Endothelial cell of umbilical vein (primary cell): ENCODE measurements around the gene POGZ.

ENCODE experiments used
- EZH2 ChIP-seq: IDR thresholded peaks from 2 replicates; pipeline ENCODE4 v1.6.1; 2012; ENCODE audit warnings: borderline replicate concordance, low read depth, mild to moderate bottlenecking, moderate library complexity, low read length, inconsistent platforms; ENCODE audit not compliant: severe bottlenecking
- FOS ChIP-seq: IDR thresholded peaks from 2 replicates; pipeline ENCODE4 v1.6.1; 2011; ENCODE audit warnings: mild to moderate bottlenecking, low read length, moderate library complexity, borderline replicate concordance; ENCODE audit not compliant: insufficient read depth
- GATA2 ChIP-seq: IDR thresholded peaks from 2 replicates; pipeline ENCODE4 v1.7.0; 2011; ENCODE audit warnings: low read depth, mild to moderate bottlenecking, moderate library complexity, mixed read lengths, low read length; ENCODE audit not compliant: insufficient read length, insufficient read depth
- JUN ChIP-seq: IDR thresholded peaks from 2 replicates; pipeline ENCODE4 v1.6.1; 2011; ENCODE audit warnings: borderline replicate concordance, low read depth; ENCODE audit not compliant: insufficient read length, insufficient read depth
- MYC ChIP-seq: IDR thresholded peaks from one replicate; pipeline ENCODE4 v1.6.1; 2011; ENCODE audit warnings: mild to moderate bottlenecking, low read depth, low read length
- POLR2A ChIP-seq: IDR thresholded peaks from 2 replicates; pipeline ENCODE4 v1.6.1; 2012; ENCODE audit warnings: low read depth, mild to moderate bottlenecking, control low read depth, low read length
- POLR2AphosphoS5 ChIP-seq: IDR thresholded peaks from 2 replicates; pipeline ENCODE4 v1.6.1; 2012; ENCODE audit warnings: low read depth, mild to moderate bottlenecking, control low read depth, low read length, moderate library complexity; ENCODE audit not compliant: insufficient read depth
- TF ChIP-seq, protein P1 (sequence below), 2 donors: IDR thresholded peaks; 1 replicate in 1 of 2; 2 replicates in 1 of 2; pipeline ENCODE4 v1.5.1; 2011; ENCODE audit warnings: low read length in 2 of 2, mild to moderate bottlenecking in 2 of 2, moderate library complexity in 2 of 2, control low read depth in 1 of 2, inconsistent platforms in 1 of 2, low read depth in 1 of 2; ENCODE audit not compliant: insufficient read depth in 1 of 2; ENCODE audit errors: extremely low read depth in 1 of 2

- TF ChIP-seq, protein P1, sequence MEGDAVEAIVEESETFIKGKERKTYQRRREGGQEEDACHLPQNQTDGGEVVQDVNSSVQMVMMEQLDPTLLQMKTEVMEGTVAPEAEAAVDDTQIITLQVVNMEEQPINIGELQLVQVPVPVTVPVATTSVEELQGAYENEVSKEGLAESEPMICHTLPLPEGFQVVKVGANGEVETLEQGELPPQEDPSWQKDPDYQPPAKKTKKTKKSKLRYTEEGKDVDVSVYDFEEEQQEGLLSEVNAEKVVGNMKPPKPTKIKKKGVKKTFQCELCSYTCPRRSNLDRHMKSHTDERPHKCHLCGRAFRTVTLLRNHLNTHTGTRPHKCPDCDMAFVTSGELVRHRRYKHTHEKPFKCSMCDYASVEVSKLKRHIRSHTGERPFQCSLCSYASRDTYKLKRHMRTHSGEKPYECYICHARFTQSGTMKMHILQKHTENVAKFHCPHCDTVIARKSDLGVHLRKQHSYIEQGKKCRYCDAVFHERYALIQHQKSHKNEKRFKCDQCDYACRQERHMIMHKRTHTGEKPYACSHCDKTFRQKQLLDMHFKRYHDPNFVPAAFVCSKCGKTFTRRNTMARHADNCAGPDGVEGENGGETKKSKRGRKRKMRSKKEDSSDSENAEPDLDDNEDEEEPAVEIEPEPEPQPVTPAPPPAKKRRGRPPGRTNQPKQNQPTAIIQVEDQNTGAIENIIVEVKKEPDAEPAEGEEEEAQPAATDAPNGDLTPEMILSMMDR (IDR thresholded peaks at IDR 0.05; ENCODE audit: extremely low read depth in 1 of 2, insufficient read depth in 1 of 2, low read depth in 1 of 2, low read length in 2 of 2), result no peak
- TF ChIP-seq POLR2A, result no peak
- no peak for TF ChIP-seq JUN
- TF ChIP-seq EZH2, result no peak
- TF ChIP-seq MYC, result no peak
- no peak for TF ChIP-seq FOS
- TF ChIP-seq POLR2AphosphoS5, result no peak
- no peak for TF ChIP-seq GATA2
Observed at GRCh38 chr1:151393583-151393982, 65.7 kb downstream of the POGZ start.
